ENCODE results near the gene GPN2.

DNA sequence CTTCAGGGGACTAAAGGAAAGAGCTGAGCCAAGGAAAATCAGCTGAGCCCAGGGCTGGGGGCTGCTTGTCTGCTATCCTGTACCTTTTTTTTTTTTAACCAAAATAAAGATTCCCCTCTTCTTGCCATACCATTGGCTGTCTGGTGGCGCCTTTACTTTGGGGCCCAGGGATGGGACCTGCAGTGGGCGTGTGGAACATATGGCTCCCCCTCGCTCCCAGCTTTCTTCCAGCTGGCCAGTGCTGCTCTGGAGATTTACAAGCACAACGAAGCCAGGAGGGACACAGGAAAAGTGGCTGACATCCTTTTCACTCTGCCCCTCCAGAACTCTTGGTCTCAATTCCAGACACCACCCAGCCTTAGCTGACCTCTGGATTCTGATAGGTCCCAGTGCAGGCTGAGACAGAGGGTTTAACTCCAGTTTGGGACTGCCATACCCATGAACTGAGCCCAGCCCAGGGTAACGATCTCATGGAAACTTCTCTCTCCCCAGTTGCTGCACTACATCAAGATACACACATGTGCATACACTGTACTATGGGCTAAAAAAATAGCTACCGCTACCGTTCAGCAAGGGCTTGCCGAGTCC, 32.5 kb downstream of the GPN2 start:
- TF ChIP-seq, protein P1, sequence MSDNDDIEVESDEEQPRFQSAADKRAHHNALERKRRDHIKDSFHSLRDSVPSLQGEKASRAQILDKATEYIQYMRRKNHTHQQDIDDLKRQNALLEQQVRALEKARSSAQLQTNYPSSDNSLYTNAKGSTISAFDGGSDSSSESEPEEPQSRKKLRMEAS (CRISPR knock-in tag; IDR thresholded peaks at IDR 0.05) = no peak
- TF ChIP-seq ZNF384 (IDR thresholded peaks at IDR 0.05; ENCODE audit: low read depth, low read length) (no peak), PHF8 (IDR thresholded peaks at IDR 0.05; ENCODE audit: borderline replicate concordance, low read length) (no peak), DMBX1 (CRISPR knock-in tag; IDR thresholded peaks at IDR 0.05; ENCODE audit: borderline replicate concordance) (no peak)
- TF ChIP-seq, protein P2, sequence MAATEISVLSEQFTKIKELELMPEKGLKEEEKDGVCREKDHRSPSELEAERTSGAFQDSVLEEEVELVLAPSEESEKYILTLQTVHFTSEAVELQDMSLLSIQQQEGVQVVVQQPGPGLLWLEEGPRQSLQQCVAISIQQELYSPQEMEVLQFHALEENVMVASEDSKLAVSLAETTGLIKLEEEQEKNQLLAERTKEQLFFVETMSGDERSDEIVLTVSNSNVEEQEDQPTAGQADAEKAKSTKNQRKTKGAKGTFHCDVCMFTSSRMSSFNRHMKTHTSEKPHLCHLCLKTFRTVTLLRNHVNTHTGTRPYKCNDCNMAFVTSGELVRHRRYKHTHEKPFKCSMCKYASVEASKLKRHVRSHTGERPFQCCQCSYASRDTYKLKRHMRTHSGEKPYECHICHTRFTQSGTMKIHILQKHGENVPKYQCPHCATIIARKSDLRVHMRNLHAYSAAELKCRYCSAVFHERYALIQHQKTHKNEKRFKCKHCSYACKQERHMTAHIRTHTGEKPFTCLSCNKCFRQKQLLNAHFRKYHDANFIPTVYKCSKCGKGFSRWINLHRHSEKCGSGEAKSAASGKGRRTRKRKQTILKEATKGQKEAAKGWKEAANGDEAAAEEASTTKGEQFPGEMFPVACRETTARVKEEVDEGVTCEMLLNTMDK (IDR thresholded peaks at IDR 0.05; ENCODE audit: borderline replicate concordance, insufficient read depth, low read depth, low read length, poor library complexity, severe bottlenecking) = no peak

All from K562 (cell line).